ENCODE data around the gene RFX8.
"Not testable (repeated sequence)": the region's sequence is repeated elsewhere in the genome, so short reads cannot be mapped to it uniquely, and the experiment has no call there.

Gene RFX8

GRCh38 chr2:101440127-101440738, 34.7 kb downstream of the RFX8 start:
- DNase-seq: peak; percentile 63

GRCh38 chr2:101439716-101440115, 35.2 kb downstream of the RFX8 start:
- no peak for DNase-seq

- not testable (repeated sequence) for DNase-seq
These were observed 36.4 kb downstream of the RFX8 start for GRCh38 chr2:101438555-101438954.

- DNase-seq: peak; percentile 85
These were observed 39.7 kb downstream of the RFX8 start for GRCh38 chr2:101435001-101435862.

GRCh38 chr2:101433465-101433864, 41.4 kb downstream of the RFX8 start:
- DNase-seq: peak; percentile 78

- DNase-seq: peak; percentile 19
These were observed 42.3 kb downstream of the RFX8 start for GRCh38 chr2:101432411-101433181.

- DNase-seq: peak; percentile 35
These were observed 43.4 kb downstream of the RFX8 start for GRCh38 chr2:101431486-101431885.

- DNase-seq: peak; percentile 55
These were observed 44.8 kb downstream of the RFX8 start for GRCh38 chr2:101430156-101430555.

GRCh38 chr2:101429453-101429852, 45.5 kb downstream of the RFX8 start:
- DNase-seq: no peak

- no peak for DNase-seq
These were observed 46.3 kb downstream of the RFX8 start for GRCh38 chr2:101428422-101429176.

GRCh38 chr2:101427743-101428142, 47.2 kb downstream of the RFX8 start:
- DNase-seq: no peak

GRCh38 chr2:101427240-101427639, 47.7 kb downstream of the RFX8 start:
- no peak for DNase-seq

- DNase-seq: no peak
These were observed 48.1 kb downstream of the RFX8 start for GRCh38 chr2:101426822-101427221.

- no peak for DNase-seq
These were observed 54.3 kb downstream of the RFX8 start for GRCh38 chr2:101420623-101421022.

- DNase-seq: peak; percentile 64
These were observed 55.7 kb downstream of the RFX8 start for GRCh38 chr2:101419096-101419663.

- no peak for DNase-seq
These were observed 56.3 kb downstream of the RFX8 start for GRCh38 chr2:101418460-101419095.

GRCh38 chr2:101416609-101417008, 58.3 kb downstream of the RFX8 start:
- no peak for DNase-seq

GRCh38 chr2:101415884-101416283, 59.0 kb downstream of the RFX8 start:
- no peak for DNase-seq

- DNase-seq: no peak
These were observed 59.7 kb downstream of the RFX8 start for GRCh38 chr2:101415220-101415619.

- DNase-seq: no peak
These were observed 62.7 kb downstream of the RFX8 start for GRCh38 chr2:101412092-101412694.

GRCh38 chr2:101410746-101411145, 64.2 kb downstream of the RFX8 start:
- DNase-seq: no peak
